SH-SY5Y (cell line): ENCODE measurements around the gene HECTD2.

Experiments
- GATA2 ChIP-seq: IDR thresholded peaks from 2 replicates; pipeline ENCODE4 v1.6.1; 2011; ENCODE audit warnings: mild to moderate bottlenecking, low read depth, low read length
- GATA3 ChIP-seq: IDR thresholded peaks from 2 replicates; pipeline ENCODE4 v1.6.1; 2011; ENCODE audit warnings: low read depth, mild to moderate bottlenecking, low read length, moderate library complexity

DNA sequence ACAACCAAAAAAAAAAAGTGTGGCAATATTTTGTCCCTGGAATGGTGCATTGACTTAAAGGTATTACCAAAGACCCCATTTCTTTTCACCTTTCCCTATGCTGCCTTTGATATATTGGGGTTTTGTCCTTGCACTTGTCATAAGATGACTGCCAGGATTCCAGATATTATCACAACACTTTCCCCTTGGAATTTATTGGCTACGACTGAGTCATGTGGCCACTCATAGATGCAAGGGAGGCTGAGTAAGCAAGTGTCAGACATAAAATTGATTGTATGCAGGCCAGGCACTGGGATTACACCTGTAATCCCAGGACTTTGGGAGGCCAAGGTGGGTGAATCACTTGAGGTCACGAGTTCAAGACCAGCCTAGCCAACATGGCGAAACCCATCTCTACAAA is 139.1 kb downstream of the HECTD2 start:
- TF ChIP-seq GATA2 (no peak), GATA3 (no peak)
